Measurements from ENCODE around the gene RELCH.

DNA sequence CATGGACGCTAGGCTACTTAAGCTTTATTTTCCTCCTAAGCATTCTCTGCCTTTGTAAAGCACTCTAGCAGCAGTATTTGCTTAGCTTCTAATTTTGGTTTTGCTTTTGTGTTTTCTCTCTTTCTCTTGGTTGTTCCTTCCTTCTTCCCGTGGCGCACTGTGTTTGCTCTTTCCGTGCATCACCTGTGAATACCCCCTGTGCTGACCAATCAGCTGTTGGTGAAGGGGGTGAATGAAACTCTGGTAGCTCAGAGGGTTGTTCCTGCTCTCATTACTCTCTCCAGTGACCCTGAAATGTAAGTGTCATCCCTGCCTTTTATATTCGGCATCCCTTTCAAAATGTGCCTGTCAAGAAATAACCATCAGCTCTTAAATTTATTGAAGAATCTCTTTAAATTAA is 92.5 kb downstream of the RELCH start:
- TF ChIP-seq, protein P1, sequence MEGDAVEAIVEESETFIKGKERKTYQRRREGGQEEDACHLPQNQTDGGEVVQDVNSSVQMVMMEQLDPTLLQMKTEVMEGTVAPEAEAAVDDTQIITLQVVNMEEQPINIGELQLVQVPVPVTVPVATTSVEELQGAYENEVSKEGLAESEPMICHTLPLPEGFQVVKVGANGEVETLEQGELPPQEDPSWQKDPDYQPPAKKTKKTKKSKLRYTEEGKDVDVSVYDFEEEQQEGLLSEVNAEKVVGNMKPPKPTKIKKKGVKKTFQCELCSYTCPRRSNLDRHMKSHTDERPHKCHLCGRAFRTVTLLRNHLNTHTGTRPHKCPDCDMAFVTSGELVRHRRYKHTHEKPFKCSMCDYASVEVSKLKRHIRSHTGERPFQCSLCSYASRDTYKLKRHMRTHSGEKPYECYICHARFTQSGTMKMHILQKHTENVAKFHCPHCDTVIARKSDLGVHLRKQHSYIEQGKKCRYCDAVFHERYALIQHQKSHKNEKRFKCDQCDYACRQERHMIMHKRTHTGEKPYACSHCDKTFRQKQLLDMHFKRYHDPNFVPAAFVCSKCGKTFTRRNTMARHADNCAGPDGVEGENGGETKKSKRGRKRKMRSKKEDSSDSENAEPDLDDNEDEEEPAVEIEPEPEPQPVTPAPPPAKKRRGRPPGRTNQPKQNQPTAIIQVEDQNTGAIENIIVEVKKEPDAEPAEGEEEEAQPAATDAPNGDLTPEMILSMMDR (IDR thresholded peaks at IDR 0.05; ENCODE audit: low read length) = no peak
- no peak for TF ChIP-seq EZH2 (optimal IDR thresholded peaks at IDR 0.05; ENCODE audit: low read depth, low read length)
